Ishikawa (cell line): Measurements from ENCODE around the gene ETV6.

ENCODE experiments used
- CREB1 ChIP-seq: IDR thresholded peaks from 2 replicates; pipeline ENCODE4 v1.6.1; 2012; ENCODE audit warnings: low read depth
- EGR1 ChIP-seq: IDR thresholded peaks from 2 replicates; pipeline ENCODE4 v1.6.1; 2012
- NFIC ChIP-seq: IDR thresholded peaks from 2 replicates; pipeline ENCODE4 v1.6.1; 2012

GRCh38 chr12:11658791-11659190 is 9.3 kb downstream of the ETV6 start:
- TF ChIP-seq EGR1 (no peak), NFIC (no peak), CREB1 (no peak)
